Omental fat pad (tissue), 4 donors: ENCODE measurements around the gene FRYL. TPM values are rescaled to one million over a fixed set of nuclear protein-coding genes. Genes with fewer than 3 reads are reported as not detected.

Experiments
- ATAC-seq: fragments of 150-250 bp; one replicate; pipeline ENCODE4 v1.9.1; 2016; ENCODE audit warnings: mild to moderate bottlenecking, moderate library complexity; ENCODE audit not compliant: low FRiP score
- DNase-seq: peaks from one replicate; pipeline ENCODE4 v3.0.0-alpha.2; 2019; ENCODE audit warnings: low spot score
- total RNA-seq, 4 donors: library from RNA; depleted of rRNA; stranded (reverse); fragments of >200 nt; gene quantifications; one replicate each; pipeline ENCODE4 v1.1.0, GENCODE V29; 2016
- TF ChIP-seq, protein P1 (sequence below), 3 donors: fragments of 450-650 bp; IDR thresholded peaks; one replicate each; pipeline ENCODE4 v1.5.1; 2016 to 2017; ENCODE audit warnings: antibody characterized with exemption in 3 of 3, mild to moderate bottlenecking in 3 of 3, moderate library complexity in 2 of 3

Gene FRYL
- total RNA-seq, 4 donors from 2014 or later: 45.2 to 143 (median 48.7) TPM

- TF ChIP-seq, protein P1, sequence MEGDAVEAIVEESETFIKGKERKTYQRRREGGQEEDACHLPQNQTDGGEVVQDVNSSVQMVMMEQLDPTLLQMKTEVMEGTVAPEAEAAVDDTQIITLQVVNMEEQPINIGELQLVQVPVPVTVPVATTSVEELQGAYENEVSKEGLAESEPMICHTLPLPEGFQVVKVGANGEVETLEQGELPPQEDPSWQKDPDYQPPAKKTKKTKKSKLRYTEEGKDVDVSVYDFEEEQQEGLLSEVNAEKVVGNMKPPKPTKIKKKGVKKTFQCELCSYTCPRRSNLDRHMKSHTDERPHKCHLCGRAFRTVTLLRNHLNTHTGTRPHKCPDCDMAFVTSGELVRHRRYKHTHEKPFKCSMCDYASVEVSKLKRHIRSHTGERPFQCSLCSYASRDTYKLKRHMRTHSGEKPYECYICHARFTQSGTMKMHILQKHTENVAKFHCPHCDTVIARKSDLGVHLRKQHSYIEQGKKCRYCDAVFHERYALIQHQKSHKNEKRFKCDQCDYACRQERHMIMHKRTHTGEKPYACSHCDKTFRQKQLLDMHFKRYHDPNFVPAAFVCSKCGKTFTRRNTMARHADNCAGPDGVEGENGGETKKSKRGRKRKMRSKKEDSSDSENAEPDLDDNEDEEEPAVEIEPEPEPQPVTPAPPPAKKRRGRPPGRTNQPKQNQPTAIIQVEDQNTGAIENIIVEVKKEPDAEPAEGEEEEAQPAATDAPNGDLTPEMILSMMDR (IDR thresholded peaks at IDR 0.05): no peak
- ATAC-seq (no peak), DNase-seq (no peak)
These were observed 298.5 kb downstream of the FRYL start for GRCh38 chr4:48481581-48481980.

DNA sequence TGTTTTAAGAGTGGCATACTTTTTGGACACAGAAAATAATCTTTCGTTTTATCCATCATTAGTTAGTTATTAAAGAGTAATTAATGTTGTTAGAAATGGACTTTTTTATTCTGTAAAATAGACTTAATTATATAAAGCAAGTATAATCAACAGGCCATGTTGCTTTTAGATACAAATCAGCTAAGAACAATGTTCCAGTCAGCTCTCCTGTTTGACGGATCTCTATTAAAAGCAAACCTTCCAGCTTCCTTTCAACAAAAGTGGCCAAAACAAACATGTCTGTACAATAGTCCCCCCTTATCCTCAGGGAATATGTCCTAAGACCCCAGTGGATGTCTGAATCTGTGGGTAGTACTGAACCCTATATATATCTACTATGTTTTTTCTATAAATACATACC lies 301.8 kb downstream of the FRYL start:
- no peak for ATAC-seq
- TF ChIP-seq, protein P1 (IDR thresholded peaks at IDR 0.05): no peak
- DNase-seq: no peak

DNA sequence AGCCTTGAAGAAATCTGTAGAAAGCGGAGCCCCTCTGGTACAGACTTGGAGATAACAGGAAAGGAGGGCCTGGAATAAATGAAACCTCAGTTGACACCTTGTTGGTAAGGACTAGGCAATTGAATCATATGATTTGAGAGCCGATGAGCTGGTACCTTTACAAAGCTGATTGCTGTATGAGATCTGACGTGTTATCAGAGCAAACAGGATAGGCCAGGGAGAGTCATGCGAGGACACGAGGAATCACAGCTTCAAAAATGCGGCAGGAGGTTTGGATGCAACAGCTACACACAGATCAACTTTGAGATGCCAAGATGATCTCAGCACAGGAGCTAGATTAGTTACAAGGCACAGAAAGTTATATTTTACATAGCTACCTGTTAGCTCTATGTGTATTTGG lies 304.3 kb downstream of the FRYL start:
- DNase-seq (no peak), ATAC-seq (no peak)
- TF ChIP-seq, protein P1 (IDR thresholded peaks at IDR 0.05): no peak

- TF ChIP-seq, protein P1 (IDR thresholded peaks at IDR 0.05): no peak
- ATAC-seq (no peak), DNase-seq (no peak)
These were observed 307.3 kb downstream of the FRYL start for GRCh38 chr4:48472794-48473193.

DNA sequence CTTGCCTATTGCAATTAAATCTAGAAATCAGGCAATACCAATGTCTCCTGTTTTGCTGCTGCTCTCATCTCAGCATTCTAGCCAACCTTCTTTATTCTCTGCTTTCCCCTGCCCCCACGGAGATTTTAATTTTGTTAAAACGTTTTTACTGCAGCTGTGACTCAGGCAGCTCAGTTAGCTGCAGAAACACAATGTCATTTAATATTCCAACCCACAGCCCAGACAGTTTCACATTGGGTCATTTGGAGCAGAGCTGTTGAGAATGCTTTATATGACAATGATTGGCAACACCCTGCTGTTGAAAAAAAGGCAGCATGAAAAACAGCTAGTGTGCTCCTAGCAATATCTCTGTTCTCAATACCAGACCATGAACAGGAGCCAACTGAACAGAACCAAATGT lies 309.5 kb downstream of the FRYL start:
- DNase-seq: no peak
- no peak for ATAC-seq
- TF ChIP-seq, protein P1 (IDR thresholded peaks at IDR 0.05): no peak

GRCh38 chr4:48470137-48470536 lies 309.9 kb downstream of the FRYL start:
- DNase-seq: no peak
- no peak for ATAC-seq
- TF ChIP-seq, protein P1 (IDR thresholded peaks at IDR 0.05): no peak

GRCh38 chr4:48467891-48468290 lies 312.2 kb downstream of the FRYL start:
- TF ChIP-seq, protein P1 (IDR thresholded peaks at IDR 0.05): no peak
- no peak for DNase-seq
- ATAC-seq: no peak
